Stimulated activated naive CD8-positive, alpha-beta T cell treated with anti-CD3 and anti-CD28 coated beads, Interleukin-15, amount 100 ng/mL, for 72 hours (primary cell): ENCODE data around the gene BUB1.

Source experiments
- ATAC-seq: fragments of 150-1000 bp; cut with Tn5 transposase; 2 replicates; pipeline ENCODE4 v1.10.0; 2021; ENCODE audit warnings: mild to moderate bottlenecking, moderate library complexity
- DNase-seq, 2 donors: peaks; one replicate each; pipeline ENCODE4 v3.0.0; 2021 to 2022
- H3K27ac Mint-ChIP-seq, 2 donors: one replicate each; pipeline ENCODE4 v1.8.0; 2022; ENCODE audit warnings: mild to moderate bottlenecking in 2 of 2, mixed read lengths in 2 of 2, moderate library complexity in 2 of 2
- H3K27me3 Mint-ChIP-seq: one replicate; pipeline ENCODE4 v1.8.0; 2022; ENCODE audit warnings: mixed read lengths
- H3K4me1 Mint-ChIP-seq: one replicate; pipeline ENCODE4 v1.8.0; 2022; ENCODE audit warnings: mild to moderate bottlenecking, mixed read lengths
- H3K4me3 Mint-ChIP-seq, 2 donors: one replicate each; pipeline ENCODE4 v1.8.0; 2022; ENCODE audit warnings: mild to moderate bottlenecking in 2 of 2, mixed read lengths in 2 of 2, moderate library complexity in 1 of 2
- H3K9me3 Mint-ChIP-seq, 2 donors: one replicate each; pipeline ENCODE4 v1.8.0; 2022; ENCODE audit warnings: mixed read lengths in 2 of 2

BUB1 gene

DNA sequence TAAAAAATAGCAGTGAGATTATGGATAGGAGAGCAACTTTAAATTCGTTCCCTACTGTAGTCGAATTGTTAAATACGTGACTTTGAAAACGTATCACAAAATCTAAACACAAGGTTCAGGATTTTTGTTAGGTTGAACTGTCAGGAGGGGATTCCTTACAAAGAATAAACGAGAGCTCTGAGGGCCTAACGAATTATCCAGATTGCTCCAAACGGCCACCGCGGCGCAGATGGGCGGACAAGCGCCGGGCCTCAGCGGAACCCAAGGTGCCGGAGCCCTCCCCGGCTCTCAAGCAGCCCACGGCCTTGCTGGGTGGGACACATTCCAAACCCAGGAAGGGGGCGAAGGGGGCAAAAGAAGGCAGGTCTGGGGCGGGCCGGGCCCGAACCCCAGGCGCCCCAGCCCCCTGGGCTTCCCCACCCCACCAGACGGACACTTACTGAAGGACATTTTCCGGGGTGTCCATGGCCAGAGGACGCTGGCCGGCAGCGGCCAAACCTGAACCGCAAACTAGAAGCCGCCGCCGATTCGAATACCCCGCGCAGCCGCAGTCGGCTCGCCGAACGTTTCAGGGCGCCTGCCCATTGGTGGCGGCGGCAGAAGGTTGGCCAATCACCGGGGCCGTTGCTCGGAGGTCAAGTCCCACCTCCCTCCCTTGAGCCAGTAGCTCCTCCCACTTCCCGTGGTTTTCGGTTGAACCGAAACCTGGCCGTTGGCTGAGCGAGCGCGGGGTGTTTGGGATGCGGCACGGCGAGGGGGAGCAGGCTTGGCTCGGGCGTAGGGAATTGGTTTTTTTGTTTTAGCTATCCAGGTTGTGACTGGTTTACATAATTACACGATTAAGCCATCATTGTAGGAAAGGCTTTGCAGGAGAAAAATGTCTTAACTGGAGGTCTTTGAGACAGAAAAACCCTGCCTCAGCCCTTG lies at the start of gene BUB1:
TSS of gene BUB1 (minus strand) at position 534 of the 927 bp plus-strand sequence. CDS start at position 466, 68 bp downstream.
- peak; percentile 92 to 96 for DNase-seq
- H3K27me3 Mint-ChIP-seq: peaks cover 14% of the 10 kb centered on the region
- H3K4me3 Mint-ChIP-seq: peak within 1 kb of the TSS; percentile 80 to 84
- H3K9me3 Mint-ChIP-seq: no peaks in the 10 kb centered on the region
- H3K4me1 Mint-ChIP-seq: peaks cover 30% of the 10 kb centered on the region
- ATAC-seq: peak; percentile 94
- H3K27ac Mint-ChIP-seq: peak within 1 kb of the TSS; percentile 90 to 92

DNA sequence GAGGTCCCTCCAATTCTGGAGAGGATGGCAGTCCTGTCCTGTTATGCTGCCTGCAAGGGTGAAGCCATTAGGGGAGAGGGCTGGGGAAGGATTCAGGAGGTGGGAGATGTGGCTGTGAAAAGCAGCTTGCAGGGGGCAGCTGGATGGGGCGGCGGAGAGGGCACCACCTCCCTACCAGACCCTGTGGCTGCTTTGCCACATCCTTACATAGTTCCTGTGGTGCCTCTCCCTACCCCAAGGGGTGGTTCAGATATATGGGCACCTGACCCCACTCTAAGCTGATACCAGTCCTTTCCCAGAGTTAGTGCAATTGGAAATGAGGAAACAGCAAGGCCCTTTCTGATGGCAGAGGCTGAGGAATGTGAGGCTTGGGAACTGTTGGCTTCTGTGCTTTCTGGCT lies 48.4 kb upstream of the BUB1 start:
- Mint-ChIP-seq H3K27ac (peak overlapping the region in 1 of 2 donors; percentile 77), H3K9me3 (no peaks in the 10 kb centered on the region), H3K4me1 (peaks cover 11% of the 10 kb centered on the region), H3K27me3 (peaks cover 43% of the 10 kb centered on the region), H3K4me3 (no peak overlapping the region)
- no peak for ATAC-seq
- no peak for DNase-seq

DNA sequence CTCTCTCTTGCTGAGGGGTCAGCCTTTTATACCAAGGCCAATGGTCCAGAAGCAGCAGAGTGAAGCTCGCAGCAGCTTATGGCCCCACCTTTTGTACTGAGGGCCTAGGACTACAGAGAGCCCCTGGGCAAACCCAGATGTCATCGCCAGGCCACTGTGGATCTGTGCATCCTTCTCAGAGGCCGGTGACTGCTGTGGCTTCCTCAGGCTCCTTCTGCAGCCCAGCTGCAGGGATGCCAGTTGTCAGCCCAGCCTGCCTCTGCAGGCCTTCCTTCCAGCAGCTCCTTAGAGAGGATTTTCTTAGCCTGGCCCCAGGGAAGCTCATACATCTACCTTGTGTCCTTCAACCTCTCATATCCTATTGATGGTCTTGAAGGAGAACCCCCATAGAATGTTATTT lies 48.0 kb upstream of the BUB1 start:
- H3K4me3 Mint-ChIP-seq: no peak overlapping the region
- H3K27ac Mint-ChIP-seq: peak overlapping the region in 1 of 2 donors; percentile 77
- H3K9me3 Mint-ChIP-seq: no peaks in the 10 kb centered on the region
- peaks cover 8% of the 10 kb centered on the region for H3K4me1 Mint-ChIP-seq
- H3K27me3 Mint-ChIP-seq: peaks cover 39% of the 10 kb centered on the region
- no peak for ATAC-seq
- DNase-seq: no peak

DNA sequence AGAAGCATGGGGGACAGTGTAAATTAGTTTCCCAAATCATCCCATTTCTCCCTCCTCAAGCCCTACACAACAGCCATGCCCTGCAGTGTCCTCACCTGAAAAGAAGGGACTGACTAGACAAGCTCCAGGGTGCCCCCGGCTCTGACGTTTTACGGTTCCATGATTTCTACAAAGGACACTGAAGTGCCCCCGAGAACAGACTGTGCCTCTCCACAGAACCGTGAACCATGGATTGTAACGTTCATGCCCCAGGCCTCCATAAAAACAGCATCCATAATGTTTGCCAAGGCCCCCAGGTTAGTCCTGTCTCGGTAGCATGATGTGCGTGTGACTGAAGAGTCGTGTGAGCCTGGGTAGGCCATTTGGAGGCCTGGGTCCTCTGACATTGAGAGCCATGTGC lies 47.5 kb upstream of the BUB1 start:
- Mint-ChIP-seq H3K4me1 (peaks cover 8% of the 10 kb centered on the region), H3K4me3 (no peak overlapping the region), H3K9me3 (no peaks in the 10 kb centered on the region), H3K27ac (peak overlapping the region in 1 of 2 donors; percentile 12), H3K27me3 (peaks cover 37% of the 10 kb centered on the region)
- no peak for ATAC-seq
- DNase-seq: no peak

DNA sequence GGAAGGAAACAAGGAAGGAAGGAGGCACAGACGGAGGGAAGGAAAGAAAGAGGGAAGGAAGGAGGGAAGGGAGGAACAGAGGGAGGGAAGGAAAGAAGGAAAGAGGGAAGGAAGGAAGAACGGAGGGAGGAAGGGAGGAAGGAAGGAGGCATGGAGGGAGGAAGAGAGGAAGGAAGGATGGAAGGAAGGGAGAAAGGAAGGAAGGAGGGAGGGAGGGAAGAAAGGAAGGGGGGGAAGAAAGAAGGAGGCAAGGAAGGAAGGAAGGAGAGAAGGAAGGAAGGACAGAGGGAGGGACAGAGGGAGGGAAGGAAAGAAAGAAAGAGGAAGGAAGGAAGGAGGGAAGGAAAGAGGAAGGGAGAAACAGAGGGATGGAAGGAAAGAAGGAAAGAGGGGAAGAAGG lies 47.0 kb upstream of the BUB1 start:
- ATAC-seq: no peak
- H3K4me3 Mint-ChIP-seq: no peak overlapping the region
- H3K4me1 Mint-ChIP-seq: peaks cover 8% of the 10 kb centered on the region
- H3K9me3 Mint-ChIP-seq: no peaks in the 10 kb centered on the region
- no peak for DNase-seq
- H3K27me3 Mint-ChIP-seq: peaks cover 37% of the 10 kb centered on the region
- peak overlapping the region in 1 of 2 donors; percentile 54 for H3K27ac Mint-ChIP-seq

DNA sequence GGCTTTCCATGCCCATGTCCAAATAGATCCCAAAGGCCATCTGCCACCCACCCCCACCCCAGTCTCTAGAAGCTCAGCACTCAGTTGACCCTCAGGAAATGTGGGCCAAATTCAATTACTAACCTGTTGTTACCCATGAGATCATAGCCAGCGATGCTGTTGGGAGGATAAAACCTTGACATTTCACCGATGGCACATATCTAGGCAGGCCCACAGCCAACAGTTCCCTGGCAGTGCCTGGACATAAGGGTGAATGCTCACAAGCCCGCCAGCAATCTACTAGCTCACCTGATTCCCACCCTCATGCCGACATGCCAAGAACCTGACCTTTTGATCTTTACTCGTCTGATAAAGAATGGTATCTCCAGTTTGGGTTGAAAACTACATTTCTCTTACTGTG lies 42.7 kb upstream of the BUB1 start:
- no peak for ATAC-seq
- DNase-seq: no peak
- H3K4me1 Mint-ChIP-seq: peaks cover 8% of the 10 kb centered on the region
- H3K4me3 Mint-ChIP-seq: no peak overlapping the region
- H3K27ac Mint-ChIP-seq: no peak overlapping the region
- no peaks in the 10 kb centered on the region for H3K9me3 Mint-ChIP-seq
- peaks cover 50% of the 10 kb centered on the region for H3K27me3 Mint-ChIP-seq

DNA sequence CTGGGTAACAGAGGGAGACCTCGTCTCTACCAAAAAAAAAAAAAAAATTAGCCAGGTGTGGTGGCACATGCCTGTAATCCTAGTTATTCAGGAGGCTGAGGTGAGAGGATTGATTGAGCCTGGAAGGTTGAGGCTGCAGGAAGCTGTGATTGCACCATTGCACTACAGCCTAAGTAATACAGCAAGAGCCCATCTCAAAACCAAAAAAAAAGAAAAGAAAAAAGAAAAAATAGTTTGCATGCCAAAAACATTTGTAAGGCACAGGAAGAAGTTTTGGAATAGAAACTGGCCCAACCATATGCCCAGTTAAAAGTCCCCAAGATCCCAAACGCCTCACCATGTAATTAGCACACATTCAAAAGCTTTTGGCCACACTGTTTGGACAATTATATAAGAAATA lies 41.1 kb upstream of the BUB1 start:
- H3K4me1 Mint-ChIP-seq: peaks cover 9% of the 10 kb centered on the region
- ATAC-seq: no peak
- no peak for DNase-seq
- no peaks in the 10 kb centered on the region for H3K9me3 Mint-ChIP-seq
- no peak overlapping the region for H3K4me3 Mint-ChIP-seq
- no peak overlapping the region for H3K27ac Mint-ChIP-seq
- H3K27me3 Mint-ChIP-seq: peaks cover 51% of the 10 kb centered on the region

DNA sequence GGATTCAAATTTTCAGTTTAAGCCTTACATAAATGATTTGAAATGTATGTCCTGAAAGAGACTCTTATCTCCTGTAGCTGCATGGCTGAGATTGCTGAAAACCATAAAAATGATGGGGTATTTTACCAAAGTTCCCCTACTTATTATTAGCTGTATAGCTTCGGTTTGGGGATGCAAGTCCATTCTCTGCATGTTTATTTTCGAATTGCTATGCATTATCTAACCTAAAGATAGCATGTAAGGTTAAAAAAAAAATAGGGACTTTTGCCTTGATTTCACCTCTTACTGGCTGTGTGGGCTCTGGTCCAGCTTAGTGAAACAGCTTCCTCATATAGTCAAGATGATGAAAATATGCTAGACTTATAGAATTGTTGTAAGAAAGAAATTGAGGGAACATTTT lies 40.5 kb upstream of the BUB1 start:
- Mint-ChIP-seq H3K9me3 (no peaks in the 10 kb centered on the region), H3K4me1 (peaks cover 9% of the 10 kb centered on the region), H3K27ac (no peak overlapping the region), H3K27me3 (peaks cover 52% of the 10 kb centered on the region), H3K4me3 (no peak overlapping the region)
- ATAC-seq (no peak), DNase-seq (no peak)

DNA sequence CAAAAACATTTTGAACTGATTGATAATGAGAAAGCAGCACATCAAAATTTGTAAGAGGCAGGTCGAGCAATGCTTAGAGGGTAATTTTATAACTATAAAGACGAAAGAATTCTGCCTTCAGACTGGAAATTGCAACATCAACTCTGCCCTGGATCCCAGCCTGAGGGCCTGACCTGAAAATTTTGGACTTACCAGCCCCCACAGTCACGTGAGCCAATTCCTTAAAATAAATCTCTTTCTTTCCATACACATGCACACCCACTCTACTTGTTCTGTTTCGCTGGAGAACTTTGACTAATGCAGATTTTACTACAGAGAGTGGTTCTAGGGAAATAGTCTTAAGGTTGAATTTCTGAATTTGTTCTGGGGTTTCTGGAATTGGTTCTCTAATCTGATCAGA lies 39.9 kb upstream of the BUB1 start:
- peaks cover 12% of the 10 kb centered on the region for H3K4me1 Mint-ChIP-seq
- no peak overlapping the region for H3K4me3 Mint-ChIP-seq
- ATAC-seq (no peak), DNase-seq (no peak)
- H3K9me3 Mint-ChIP-seq: no peaks in the 10 kb centered on the region
- peaks cover 59% of the 10 kb centered on the region for H3K27me3 Mint-ChIP-seq
- no peak overlapping the region for H3K27ac Mint-ChIP-seq

DNA sequence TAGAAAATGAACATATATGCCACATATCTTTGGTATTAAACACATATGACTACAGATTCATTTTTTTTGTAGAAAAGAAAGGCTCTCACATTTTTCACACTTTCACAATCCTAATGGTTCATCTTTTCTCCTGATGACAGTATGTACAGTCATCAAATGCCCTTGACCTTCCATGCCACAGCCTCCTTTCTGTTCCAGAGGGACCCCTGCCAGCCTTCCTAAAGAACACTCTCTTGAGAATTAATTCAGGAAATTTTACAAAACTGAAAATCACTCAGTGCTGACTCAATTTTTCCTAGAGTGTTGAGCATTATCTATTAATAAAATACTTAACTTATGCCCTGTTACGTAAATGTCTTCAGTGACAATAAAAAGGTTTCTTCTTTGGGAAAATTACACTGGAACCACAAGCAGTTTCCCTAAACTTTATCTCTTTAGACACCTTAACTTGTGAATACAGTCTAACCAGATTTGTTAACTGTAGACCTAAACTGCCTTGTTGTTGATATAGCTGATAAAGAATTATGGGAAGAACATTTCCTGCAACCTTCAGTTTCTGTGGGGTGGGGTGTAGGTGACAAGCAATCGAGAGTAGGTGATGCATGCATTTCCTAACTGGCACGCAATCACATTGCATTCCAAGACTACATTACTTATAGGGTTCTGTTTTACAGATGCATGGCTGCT lies 39.2 kb upstream of the BUB1 start:
- DNase-seq (no peak), ATAC-seq (no peak)
- Mint-ChIP-seq H3K9me3 (no peaks in the 10 kb centered on the region), H3K27ac (no peak overlapping the region), H3K4me1 (peaks cover 12% of the 10 kb centered on the region), H3K4me3 (no peak overlapping the region), H3K27me3 (peaks cover 65% of the 10 kb centered on the region)

DNA sequence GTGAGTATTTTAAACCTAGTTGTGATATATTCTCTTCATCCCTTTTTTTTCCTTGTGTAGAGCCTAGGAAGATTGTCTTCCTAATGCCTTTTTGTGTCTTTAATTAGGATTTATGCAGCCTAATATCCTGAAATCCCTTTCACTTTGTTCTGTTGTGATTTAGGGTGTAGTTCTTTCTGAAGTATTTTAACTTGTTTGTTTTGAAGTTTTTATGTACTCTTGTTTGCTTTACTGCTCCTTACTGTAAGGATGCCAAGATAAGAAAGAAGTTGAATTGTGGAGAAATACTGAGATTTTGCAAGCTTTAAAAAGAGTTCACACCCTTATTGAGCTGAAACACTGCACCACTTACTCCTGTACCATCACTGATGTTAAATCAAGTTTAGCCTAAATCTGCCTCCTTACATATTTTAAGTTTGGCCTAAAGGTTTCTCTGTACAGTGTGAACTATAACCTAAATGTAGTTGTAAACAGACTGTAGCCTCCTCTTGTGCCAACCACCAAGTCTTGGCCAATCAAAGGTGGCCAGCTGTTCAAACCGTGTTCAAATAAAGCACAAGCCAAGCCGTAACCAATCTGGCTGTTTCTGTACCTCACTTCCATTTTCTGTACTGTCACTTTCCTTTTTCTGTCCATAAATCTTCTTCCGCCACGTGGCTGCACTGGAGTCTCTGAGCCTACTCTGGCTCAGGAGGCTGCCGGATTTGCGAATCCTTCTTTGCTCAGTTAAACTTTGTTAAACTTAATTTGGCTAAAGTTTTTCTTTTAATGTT lies 36.8 kb upstream of the BUB1 start:
- DNase-seq (no peak), ATAC-seq (no peak)
- H3K9me3 Mint-ChIP-seq: no peaks in the 10 kb centered on the region
- peaks cover 67% of the 10 kb centered on the region for H3K27me3 Mint-ChIP-seq
- H3K4me3 Mint-ChIP-seq: no peak overlapping the region
- peaks cover 12% of the 10 kb centered on the region for H3K4me1 Mint-ChIP-seq
- H3K27ac Mint-ChIP-seq: no peak overlapping the region

DNA sequence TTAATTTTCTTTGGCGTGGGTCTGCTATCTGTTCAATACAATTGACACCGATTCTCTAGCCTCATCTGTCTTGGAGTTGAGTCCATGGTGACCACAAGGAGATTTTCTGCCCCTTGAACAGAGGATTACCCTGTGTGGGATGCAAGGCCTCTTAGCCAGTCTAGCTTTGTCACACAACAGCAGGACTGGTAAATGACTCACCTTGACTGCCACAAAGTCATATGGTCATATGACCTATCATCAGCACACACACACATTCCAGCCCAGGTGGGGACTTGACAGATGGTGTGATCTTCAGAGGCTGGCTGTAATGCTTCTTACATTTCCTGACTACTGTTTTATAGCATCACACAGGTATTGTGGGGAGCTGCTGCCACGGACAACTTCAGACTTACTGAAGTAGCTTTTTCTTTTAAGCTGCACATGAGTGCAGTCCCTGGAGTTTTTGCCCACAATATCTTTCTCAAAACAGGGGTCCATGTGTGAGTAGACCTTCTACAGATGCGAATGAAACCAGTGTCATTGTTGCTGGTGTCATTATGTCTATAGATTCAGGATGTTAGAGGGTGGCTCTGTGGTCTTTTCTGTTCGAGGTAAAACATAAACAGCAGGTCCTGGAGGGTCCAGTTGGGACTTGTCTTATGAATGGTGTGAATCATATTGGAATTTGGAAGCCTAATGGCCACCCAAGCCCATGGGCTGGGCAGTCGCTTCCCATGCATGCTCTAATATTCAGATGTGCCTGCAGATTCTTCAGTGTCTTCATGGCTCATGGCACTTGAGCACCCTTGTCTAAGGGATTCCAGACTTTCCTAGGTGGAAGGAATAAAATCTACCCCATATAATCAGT lies 35.9 kb upstream of the BUB1 start:
- ATAC-seq (peak; percentile 89), DNase-seq (no peak)
- H3K9me3 Mint-ChIP-seq: no peaks in the 10 kb centered on the region
- peaks cover 12% of the 10 kb centered on the region for H3K4me1 Mint-ChIP-seq
- no peak overlapping the region for H3K27ac Mint-ChIP-seq
- peaks cover 72% of the 10 kb centered on the region for H3K27me3 Mint-ChIP-seq
- H3K4me3 Mint-ChIP-seq: no peak overlapping the region

DNA sequence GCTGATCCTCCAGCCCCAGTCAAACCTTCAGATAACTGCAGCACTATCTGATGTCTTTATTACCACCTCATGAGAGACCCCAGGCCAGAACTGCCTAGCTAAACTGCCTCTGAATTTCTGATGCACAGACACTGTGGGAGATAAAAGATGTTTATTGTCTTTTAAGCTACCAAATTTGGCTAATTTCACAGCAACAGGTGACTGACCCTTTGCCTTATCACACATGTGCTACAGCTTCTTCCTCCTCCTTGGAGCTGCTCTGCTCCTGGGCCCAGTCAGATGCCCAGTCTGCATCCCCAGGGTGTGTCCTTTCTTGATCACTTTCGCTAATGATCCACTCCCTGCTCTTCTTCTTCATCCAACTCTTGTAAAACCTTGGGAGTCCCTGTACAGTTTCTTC lies 34.9 kb upstream of the BUB1 start:
- ATAC-seq: no peak

DNA sequence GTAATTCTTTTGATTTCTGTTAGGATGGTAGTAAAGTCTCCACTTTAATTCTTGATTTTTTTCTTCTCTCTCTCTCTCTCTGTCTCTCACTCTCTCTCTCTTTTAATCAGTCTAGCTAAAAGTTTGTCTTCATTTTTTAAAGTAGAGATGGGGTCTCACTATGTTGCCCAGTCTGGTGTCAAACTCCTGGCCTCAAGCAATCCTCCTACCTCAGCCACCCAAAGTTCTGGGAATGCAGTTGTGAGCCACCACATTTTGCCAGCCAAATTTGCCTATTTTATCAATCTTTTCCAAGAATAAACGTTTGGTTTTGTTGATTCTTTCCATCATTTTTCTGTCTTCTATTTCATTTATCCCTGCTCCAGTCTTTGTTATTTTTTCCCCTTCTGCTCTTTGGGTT lies 30.6 kb upstream of the BUB1 start:
- H3K9me3 Mint-ChIP-seq: no peaks in the 10 kb centered on the region
- H3K4me3 Mint-ChIP-seq: no peak overlapping the region
- DNase-seq: no peak
- no peak for ATAC-seq
- H3K27me3 Mint-ChIP-seq: peaks cover 67% of the 10 kb centered on the region
- peaks cover 3% of the 10 kb centered on the region for H3K4me1 Mint-ChIP-seq
- H3K27ac Mint-ChIP-seq: no peak overlapping the region

More for the DNA sequence above, 34.9 kb upstream of the BUB1 start:
- H3K4me3 Mint-ChIP-seq: no peak overlapping the region
- H3K4me1 Mint-ChIP-seq: peaks cover 12% of the 10 kb centered on the region
- H3K9me3 Mint-ChIP-seq: no peaks in the 10 kb centered on the region
- DNase-seq: no peak
- H3K27ac Mint-ChIP-seq: peak overlapping the region in 1 of 2 donors; percentile 6
- H3K27me3 Mint-ChIP-seq: peaks cover 74% of the 10 kb centered on the region
